SK-N-SH treated with all-trans-retinoic acid at 6 μM for 48 hours (cell line): Measurements from ENCODE around the gene RPA1.

Experiments
- BACH2 ChIP-seq: fragments of 250-450 bp; sonication (Bioruptor Pico); IDR thresholded peaks from 2 replicates; pipeline ENCODE4 v1.9.0; 2021; ENCODE audit warnings: mild to moderate bottlenecking, borderline replicate concordance
- CSDC2 ChIP-seq: fragments of 250-450 bp; sonication (Bioruptor Pico); IDR thresholded peaks from 2 replicates; pipeline ENCODE4 v1.5.0; 2020; ENCODE audit warnings: mild to moderate bottlenecking, moderate library complexity

- TF ChIP-seq CSDC2 (CRISPR knock-in tag) (no peak), BACH2 (CRISPR knock-in tag) (no peak)
Observed at GRCh38 chr17:1792495-1793446, 37.0 kb upstream of the RPA1 start.
